Mucosa of descending colon (tissue), 3 donors: ENCODE results near the gene BLMH. TPM values are rescaled to one million over a fixed set of nuclear protein-coding genes. Genes with fewer than 3 reads are reported as not detected.

Experiments
- ATAC-seq: fragments of 200-7000 bp; cut with Tn5 transposase; one replicate; pipeline ENCODE4 v1.9.1; 2020; ENCODE audit warnings: mild to moderate bottlenecking, moderate library complexity
- DNase-seq, 3 donors: peaks; one replicate each; pipeline ENCODE4 v3.0.0-alpha.2; 2020
- H3K36me3 ChIP-seq: fragments of 200-600 bp; one replicate; pipeline ENCODE4 v1.8.0; 2021; ENCODE audit warnings: low read depth, mild to moderate bottlenecking
- H3K4me1 ChIP-seq: fragments of 200-600 bp; one replicate; pipeline ENCODE4 v1.8.0; 2021; ENCODE audit warnings: low read depth, mild to moderate bottlenecking
- H3K4me3 ChIP-seq: fragments of 200-600 bp; one replicate; pipeline ENCODE4 v1.8.0; 2021; ENCODE audit warnings: mild to moderate bottlenecking
- H3K9me3 ChIP-seq: fragments of 200-600 bp; one replicate; pipeline ENCODE4 v1.8.0; 2021; ENCODE audit warnings: mild to moderate bottlenecking
- CTCF ChIP-seq: fragments of 200-600 bp; IDR thresholded peaks from one replicate; pipeline ENCODE4 v1.8.0; 2022; ENCODE audit warnings: antibody characterized with exemption, mild to moderate bottlenecking
- intact Hi-C, 2 donors: fragments of 100-400 bp; cut with DNase I in 1 of 2; cut with micrococcal nuclease in 1 of 2; formaldehyde crosslinking; loops; one replicate each; pipeline versions ENCODE4 v1.11.0 to v1.11.1; 2022; cut with DNase I, micrococcal nuclease
- total RNA-seq, 3 donors: library from RNA; stranded (reverse); fragmentation: NEBNext Ultra II Directional in 2 of 3; extraction: Animal tissue kit (Norgen Biotek cat#: 25700) in 2 of 3; gene quantifications; one replicate each; pipeline versions ENCODE4 v1.2.1 to v1.2.4, GENCODE V29; 2021 to 2023
- donor health status: DM: no; HTN: no; CAD: no; lungs with moderate emphysema.
- donor health status: DM: no; HTN: no; CAD: no.
- donor health status: DM: no; HTN: yes; CAD: no.

BLMH gene
- total RNA-seq, 3 donors from 2014 or later, result 18.1 to 31.9 (median 22.0) TPM

- H3K36me3 ChIP-seq, result no peaks in the 10 kb centered on the region
- H3K9me3 ChIP-seq, result no peaks in the 10 kb centered on the region
- no peak for DNase-seq
- H3K4me1 ChIP-seq, result no peaks in the 10 kb centered on the region
- ATAC-seq, result no peak
- H3K4me3 ChIP-seq, result no peak overlapping the region
- TF ChIP-seq CTCF, result no peak
- intact Hi-C loops, result no loop called here
Observed at GRCh38 chr17:30263552-30264333, 28.0 kb downstream of the BLMH start.

- no peaks in the 10 kb centered on the region for H3K36me3 ChIP-seq
- intact Hi-C loops, result no loop called here
- H3K4me1 ChIP-seq, result no peaks in the 10 kb centered on the region
- ATAC-seq (no peak), DNase-seq (no peak)
- TF ChIP-seq CTCF, result no peak
- no peak overlapping the region for H3K4me3 ChIP-seq
- H3K9me3 ChIP-seq, result no peaks in the 10 kb centered on the region
Observed at GRCh38 chr17:30256756-30257506, 34.8 kb downstream of the BLMH start.

- ATAC-seq, result no peak
- intact Hi-C loops, result no loop called here
- no peak for TF ChIP-seq CTCF
- H3K9me3 ChIP-seq, result no peaks in the 10 kb centered on the region
- H3K4me1 ChIP-seq, result no peaks in the 10 kb centered on the region
- H3K4me3 ChIP-seq, result no peak overlapping the region
- H3K36me3 ChIP-seq, result no peaks in the 10 kb centered on the region
- no peak for DNase-seq
Observed at GRCh38 chr17:30254150-30254549, 37.6 kb downstream of the BLMH start.

GRCh38 chr17:30253312-30253711 is 38.4 kb downstream of the BLMH start:
- H3K4me3 ChIP-seq, result no peak overlapping the region
- H3K9me3 ChIP-seq, result no peaks in the 10 kb centered on the region
- no peaks in the 10 kb centered on the region for H3K36me3 ChIP-seq
- H3K4me1 ChIP-seq, result no peaks in the 10 kb centered on the region
- DNase-seq (no peak), ATAC-seq (no peak)
- no peak for TF ChIP-seq CTCF
- intact Hi-C loops, result no loop called here

GRCh38 chr17:30251931-30252330 is 39.8 kb downstream of the BLMH start:
- intact Hi-C loops, result no loop called here
- no peak overlapping the region for H3K4me3 ChIP-seq
- H3K4me1 ChIP-seq, result no peaks in the 10 kb centered on the region
- no peaks in the 10 kb centered on the region for H3K9me3 ChIP-seq
- no peak for DNase-seq
- no peak for ATAC-seq
- no peaks in the 10 kb centered on the region for H3K36me3 ChIP-seq
- TF ChIP-seq CTCF, result no peak
